HG02870 (cell line): Measurements from ENCODE around the gene FAM13A.
"Not testable (repeated sequence)": the region's sequence is repeated elsewhere in the genome, so short reads cannot be mapped to it uniquely, and the experiment has no call there.

Experiments used
- ATAC-seq: cut with Tn5 transposase; IDR thresholded peaks from one replicate; pipeline ENCODE4 v1.9.1; 2021; ENCODE audit warnings: mild to moderate bottlenecking, moderate library complexity; ENCODE audit not compliant: unreplicated experiment

Gene FAM13A

DNA sequence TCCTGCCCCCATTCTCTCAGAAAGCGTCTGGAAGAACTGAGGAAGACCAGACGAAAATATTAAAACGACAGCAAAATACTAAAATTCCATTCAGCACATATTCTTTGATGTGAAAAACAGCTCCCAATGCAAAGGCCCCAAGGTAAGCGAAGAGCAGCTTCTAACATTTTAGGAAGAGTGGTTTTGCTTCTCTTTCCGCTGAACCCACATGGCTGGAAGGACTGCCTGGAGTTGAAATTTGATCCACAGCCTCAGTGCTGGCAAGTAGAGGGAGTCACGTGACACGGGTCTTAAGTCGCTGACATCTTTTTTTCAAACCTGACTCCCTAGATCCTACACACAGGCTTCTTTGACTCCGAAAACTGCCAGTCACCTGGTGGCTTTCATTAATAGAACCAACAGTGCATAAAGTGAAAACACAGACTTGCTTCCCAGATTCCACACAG lies at the start of gene FAM13A:
FAM13A (minus strand) TSS at position 233 of the 446 bp plus-strand sequence; CDS start at position 12, 221 bp downstream.
- no peak for ATAC-seq

GRCh38 chr4:89105726-89106125 lies 48.7 kb upstream of the FAM13A start:
- no peak for ATAC-seq

DNA sequence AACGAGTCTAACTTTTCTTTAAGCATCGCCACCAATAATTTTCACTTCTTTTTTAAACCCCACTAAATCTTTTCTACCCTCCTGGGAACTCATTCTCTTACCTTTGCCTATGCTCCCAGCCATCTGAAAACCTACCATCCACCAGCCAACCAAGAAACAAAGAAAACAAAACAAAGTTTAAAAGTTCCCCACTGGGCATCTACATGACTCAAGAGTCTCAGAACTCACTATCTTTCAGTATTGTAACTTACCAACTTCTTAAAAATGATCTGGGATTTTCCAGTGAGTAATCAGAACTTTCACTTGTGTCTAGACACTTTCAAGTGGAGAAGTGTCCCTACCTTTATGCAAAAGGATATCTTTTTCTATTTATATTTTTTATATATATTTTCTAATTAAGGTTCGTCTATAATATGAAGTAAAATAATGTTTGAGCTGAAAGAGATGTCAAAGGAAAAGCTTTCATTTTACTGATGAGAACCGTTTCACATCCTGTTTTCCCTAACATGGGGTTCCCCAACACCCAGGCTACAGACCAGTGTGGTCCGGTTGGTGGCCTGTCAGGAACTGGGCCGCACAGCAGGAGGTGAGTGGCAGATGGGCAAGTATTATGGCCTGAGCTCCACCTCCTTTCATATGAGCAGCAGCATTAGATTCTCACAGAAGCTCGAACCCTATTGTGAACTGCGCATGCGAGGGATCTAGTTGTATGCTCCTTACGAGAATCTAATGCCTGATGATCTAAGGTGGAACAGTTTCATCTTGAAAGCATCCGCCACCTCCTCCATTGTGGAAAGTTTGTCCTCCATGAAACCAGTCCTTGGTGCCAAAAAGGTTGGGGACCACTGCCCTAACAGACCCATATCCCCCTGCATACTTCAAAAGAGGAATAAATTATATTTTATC lies 44.5 kb upstream of the FAM13A start:
- peak; percentile 95 for ATAC-seq

GRCh38 chr4:89100853-89101252 lies 43.9 kb upstream of the FAM13A start:
- peak; percentile 2 for ATAC-seq

DNA sequence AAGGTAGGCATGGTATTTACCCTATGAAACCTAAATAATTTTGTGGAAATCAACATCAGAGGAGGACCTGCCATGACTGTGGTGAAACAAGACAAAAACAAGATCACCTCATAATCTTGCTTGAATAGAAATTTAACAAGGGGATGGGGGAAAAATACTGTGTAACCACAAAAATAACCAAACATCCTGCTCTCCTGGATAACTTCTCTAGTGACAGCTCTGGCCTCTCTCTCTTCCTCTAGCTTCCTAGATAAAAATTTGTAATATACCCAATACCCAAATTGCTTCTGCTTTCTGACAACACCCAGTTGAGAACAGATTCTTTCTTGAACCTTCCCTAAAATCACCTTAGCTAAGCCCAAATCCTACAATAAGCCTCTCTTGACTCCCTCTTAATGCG lies 42.5 kb upstream of the FAM13A start:
- ATAC-seq, result no peak

GRCh38 chr4:89099034-89099433 lies 42.0 kb upstream of the FAM13A start:
- no peak for ATAC-seq

- no peak for ATAC-seq
These were observed 21.3 kb upstream of the FAM13A start for GRCh38 chr4:89078300-89078699.

GRCh38 chr4:89077761-89078160 lies 20.8 kb upstream of the FAM13A start:
- ATAC-seq, result no peak

- no peak for ATAC-seq
These were observed 15.9 kb upstream of the FAM13A start for GRCh38 chr4:89072921-89073320.

- ATAC-seq, result no peak
These were observed 14.3 kb upstream of the FAM13A start for GRCh38 chr4:89071311-89071710.

DNA sequence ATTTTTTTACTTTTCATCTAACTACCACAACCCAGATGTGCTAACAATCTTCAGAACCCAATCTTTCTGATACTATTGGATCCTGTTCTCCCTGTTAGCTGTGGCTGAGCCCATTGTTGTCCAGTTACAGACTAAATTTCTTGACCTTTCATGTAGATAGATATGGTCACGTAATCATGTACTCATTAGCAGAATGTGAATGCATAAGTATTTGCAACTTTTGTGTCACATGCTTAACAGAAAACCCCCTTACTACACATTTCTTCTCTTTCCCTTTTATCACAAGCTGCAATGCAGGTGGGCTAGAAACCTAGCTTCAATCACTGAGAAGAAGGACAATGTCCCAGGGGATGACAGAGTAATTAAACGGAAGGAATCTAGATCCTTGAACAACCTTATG lies 13.1 kb upstream of the FAM13A start:
- ATAC-seq, result no peak

- ATAC-seq, result peak; percentile 75
These were observed 12.5 kb upstream of the FAM13A start for GRCh38 chr4:89069481-89069880.

GRCh38 chr4:89067417-89067816 lies 10.4 kb upstream of the FAM13A start:
- no peak for ATAC-seq

- ATAC-seq, result no peak
These were observed 7.9 kb upstream of the FAM13A start for GRCh38 chr4:89064848-89065247.

DNA sequence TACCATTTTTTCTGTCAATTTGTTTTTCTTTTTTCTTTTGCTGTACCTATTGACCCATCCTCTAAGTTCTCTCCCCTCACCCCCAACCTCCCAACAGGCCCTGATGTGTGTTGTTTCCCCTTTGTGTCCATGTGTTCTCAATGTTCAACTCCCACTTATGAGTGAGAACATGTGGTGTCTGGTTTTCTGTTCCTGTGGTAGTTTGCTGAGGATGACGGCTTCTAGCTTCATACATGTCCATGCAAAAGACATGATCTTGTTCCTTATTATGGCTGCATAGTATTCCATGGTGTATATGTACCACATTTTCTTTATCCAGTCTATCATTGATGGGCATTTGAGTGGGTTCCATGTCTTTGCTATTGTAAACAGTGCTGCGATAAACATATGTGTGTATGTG lies 859 bp upstream of the FAM13A start:
- not testable (repeated sequence) for ATAC-seq

DNA sequence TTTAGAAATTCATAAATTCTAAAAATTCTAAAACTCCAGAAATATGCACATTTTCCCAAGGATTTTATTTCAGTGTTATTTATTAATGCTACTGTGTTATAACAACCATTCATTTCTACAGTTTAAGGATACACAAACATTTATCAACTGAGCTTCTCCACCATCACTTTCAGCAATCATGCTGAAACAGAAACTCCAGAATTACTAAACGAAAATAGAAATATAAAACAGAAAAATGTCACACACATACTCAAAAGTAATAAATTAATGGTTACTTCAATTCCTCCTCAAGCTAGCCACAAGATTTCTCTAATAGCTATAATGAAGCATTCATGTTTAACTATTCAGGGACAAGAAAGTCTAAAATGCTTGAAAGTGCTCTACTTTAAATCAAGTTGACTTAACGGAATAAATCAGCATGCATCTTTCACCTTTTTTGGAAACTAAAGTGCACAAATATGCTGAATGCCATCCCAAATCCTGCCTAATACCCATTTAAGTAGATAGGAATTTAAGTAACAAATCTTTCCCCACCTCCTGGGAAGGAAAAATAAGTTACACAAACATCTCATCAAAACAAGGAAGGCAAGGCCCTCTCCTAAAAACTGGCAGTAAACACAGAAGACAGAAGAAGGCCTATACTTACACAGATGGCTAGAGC lies 563 bp downstream of the FAM13A start:
- ATAC-seq, result no peak

- ATAC-seq, result no peak
These were observed 1.6 kb downstream of the FAM13A start for GRCh38 chr4:89055157-89056080.

DNA sequence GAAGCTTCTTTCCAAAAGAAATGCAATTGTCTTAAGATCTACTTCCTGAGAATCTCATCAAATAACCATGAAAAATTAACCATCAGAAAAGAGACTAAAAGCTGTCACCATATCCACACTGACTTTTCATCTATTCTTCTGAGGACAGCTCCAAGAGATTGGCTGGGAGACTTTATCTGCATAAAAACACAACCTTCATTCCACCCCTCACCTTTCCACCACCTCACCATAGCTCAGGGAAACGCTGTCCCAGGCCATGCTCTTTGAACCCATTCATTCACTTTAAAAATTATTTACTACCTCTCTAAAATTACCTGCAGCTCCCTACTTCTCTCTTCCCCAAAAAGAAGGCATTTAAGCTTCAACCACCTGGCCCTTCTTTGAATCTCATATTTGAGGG lies 2.4 kb downstream of the FAM13A start:
- no peak for ATAC-seq

GRCh38 chr4:89049853-89050252 lies 7.1 kb downstream of the FAM13A start:
- ATAC-seq, result no peak

DNA sequence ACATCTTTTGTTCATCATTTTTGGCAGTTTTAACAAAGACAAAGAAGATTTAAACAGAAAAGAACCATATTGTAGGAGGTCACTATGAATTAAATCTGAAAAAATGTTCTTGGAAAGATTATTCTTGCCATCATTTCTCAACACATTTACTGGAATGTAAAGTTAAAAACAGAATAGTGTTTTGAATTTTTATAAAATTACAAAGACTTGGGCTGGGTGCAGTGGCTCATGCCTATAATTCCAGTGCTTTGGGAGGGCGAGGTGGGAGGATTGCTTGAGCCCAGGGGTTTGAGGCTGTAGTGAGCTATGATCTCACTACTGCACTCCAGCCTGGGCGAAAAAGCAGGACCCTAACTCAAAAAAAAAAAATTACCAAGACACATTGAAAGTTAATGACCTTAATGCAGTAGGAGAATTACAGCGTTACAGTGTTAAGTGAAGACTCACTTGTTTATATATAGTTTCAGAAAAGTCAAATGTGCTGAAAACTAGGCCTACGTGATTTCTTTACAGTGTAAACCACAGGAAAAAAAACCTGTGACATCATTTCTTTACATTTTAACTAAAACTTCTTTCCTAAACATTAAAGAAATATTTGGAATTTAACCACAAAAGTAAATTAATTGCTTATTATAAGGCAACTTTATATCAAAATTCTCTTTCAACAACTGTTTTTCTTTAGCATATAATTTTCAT lies 7.9 kb downstream of the FAM13A start:
- ATAC-seq, result no peak
